GM21529 (cell line): ENCODE data around the gene DEFB132.
"Not testable (repeated sequence)": the region's sequence is repeated elsewhere in the genome, so short reads cannot be mapped to it uniquely, and the experiment has no call there.

Source experiments
- ATAC-seq: cut with Tn5 transposase; IDR thresholded peaks from one replicate; pipeline ENCODE4 v1.9.1; 2021; ENCODE audit not compliant: unreplicated experiment

The DEFB132 gene, protein sequence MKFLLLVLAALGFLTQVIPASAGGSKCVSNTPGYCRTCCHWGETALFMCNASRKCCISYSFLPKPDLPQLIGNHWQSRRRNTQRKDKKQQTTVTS

DNA sequence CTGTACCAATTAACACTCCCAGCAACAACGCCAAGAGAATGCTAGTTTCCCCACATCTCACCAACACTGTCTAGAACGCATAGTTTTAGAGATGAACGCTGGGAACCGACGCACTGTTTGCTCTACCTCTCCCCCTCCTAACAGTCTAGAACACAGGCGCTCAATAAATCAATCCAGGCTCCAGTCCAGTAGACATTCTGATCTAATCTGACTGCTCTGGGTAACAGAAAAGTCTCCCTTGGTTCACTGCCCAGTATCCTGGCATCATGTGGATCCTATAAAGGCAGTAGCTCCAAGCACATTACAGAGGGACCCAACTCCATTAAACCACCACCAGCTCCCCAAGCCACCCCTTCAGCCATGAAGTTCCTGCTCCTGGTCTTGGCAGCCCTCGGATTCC lies at the start of gene DEFB132:
Gene DEFB132, plus strand, starts transcription at position 306 of the 400 bp plus-strand sequence. Its CDS starts 55 bp downstream, at position 361.
- ATAC-seq, result no peak

DNA sequence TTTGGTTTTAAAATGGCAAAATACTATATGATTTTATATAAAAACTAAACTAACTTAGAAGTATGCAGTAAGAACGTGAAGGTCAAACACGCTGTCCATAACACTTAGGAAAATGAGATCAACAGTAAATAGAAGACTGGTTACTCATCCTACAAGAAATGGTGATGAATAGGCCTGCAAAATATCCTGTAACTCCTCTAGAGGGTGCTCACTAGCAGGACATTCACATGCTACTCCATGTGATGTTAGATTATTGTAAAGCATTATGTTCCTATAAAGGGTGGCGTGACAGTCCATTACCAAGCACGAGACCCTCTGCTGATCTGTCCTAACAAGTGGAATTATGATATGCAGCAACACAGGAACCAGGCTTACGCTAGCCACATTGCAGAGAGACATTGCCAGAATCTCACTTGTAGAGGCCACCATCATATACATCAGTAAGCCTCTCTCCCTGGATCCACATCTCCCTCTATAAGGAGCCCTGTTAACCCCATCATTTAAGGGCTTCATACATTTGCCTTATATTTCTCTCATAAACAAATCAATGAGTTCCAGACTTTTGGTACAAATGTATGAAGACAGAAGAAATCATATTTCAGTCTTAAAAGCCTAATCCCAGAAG lies 48.5 kb upstream of the DEFB132 start:
- peak; percentile 56 for ATAC-seq

DNA sequence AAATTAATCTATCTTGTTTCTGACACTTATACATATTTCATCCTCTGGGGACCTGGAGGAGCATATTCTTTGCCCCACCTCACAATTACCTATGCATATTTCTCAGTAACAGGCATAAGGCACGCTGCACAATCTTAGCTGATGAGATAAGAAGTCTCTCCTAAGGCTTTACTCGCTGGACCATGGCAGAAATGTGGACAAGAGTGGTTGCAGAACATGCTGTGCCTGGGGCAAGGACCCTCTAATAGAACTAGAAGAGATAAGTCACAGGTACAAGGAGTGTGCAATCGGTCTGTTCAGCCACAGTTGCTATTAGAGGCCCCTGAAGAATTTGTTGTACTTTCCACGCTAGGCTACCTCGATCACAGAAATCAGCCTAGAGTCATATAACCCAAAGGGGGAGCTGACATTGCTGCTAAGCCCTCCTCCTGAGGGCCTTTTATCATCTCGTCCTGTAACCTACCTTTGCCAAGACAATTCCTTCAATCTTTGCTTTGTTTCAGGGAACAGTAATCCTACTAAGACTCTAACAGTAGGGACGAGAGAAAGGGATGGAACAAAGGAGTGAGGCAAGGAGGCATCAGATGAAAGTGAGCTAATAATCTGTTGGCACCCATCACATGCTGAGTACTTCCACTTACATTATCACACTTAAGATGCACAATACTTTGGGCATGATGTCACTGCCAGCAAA lies 46.6 kb upstream of the DEFB132 start:
- ATAC-seq, result no peak

DNA sequence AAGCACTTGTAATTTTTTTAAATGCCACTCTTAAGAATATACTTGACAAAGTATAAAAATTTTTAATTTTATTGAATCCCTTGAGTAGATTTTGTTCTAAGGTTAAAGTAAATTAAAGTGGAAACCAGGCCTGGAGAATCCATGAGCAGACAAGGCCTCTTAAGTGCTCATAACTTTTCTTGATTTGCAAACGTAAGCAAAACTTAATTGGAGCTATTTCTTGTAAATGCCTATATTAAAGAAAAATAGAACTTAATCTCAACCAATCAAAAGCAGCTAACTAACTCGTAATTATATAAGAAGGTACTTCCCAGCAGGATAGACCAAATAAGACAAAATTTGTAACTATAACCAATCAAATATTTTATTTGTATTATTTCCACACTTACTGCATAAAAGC lies 43.1 kb upstream of the DEFB132 start:
- ATAC-seq, result no peak

DNA sequence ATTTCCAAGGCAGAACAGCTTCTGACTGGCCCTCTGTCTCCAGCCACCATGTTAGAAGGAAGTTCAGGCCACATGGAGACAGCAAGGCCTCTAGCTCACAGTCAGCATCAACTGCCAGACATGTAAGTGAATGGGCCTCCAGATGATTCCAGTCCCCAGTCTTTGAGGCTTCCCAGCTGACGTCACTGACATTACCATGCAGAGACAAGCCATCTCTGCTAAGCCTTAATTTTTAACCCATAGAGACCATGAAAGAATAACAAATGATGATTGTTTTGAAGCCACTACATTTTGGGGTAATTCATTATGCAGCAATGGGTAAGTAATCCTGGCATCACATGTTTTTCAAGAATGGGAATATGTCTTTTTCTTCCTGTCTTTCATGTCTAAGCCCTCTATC lies 41.7 kb upstream of the DEFB132 start:
- ATAC-seq, result no peak

DNA sequence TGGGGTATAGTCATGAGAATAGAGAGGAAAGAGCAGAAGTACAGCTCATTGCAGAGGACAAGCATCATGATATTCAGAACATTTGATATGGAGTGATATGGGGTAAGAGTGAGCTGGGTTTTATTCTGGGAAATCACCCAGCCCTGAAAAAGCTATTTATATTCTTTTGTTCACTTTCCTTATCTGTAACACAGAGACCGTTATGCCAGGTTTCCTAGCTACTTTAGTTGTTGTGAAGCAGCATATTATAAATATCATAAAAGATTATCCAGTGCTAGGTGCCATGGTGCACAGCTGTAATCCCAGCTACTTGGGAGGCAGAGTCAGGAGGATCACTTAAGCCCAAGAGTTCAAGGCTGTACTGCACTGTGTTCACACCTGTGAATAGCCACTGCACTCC lies 40.3 kb upstream of the DEFB132 start:
- no peak for ATAC-seq

DNA sequence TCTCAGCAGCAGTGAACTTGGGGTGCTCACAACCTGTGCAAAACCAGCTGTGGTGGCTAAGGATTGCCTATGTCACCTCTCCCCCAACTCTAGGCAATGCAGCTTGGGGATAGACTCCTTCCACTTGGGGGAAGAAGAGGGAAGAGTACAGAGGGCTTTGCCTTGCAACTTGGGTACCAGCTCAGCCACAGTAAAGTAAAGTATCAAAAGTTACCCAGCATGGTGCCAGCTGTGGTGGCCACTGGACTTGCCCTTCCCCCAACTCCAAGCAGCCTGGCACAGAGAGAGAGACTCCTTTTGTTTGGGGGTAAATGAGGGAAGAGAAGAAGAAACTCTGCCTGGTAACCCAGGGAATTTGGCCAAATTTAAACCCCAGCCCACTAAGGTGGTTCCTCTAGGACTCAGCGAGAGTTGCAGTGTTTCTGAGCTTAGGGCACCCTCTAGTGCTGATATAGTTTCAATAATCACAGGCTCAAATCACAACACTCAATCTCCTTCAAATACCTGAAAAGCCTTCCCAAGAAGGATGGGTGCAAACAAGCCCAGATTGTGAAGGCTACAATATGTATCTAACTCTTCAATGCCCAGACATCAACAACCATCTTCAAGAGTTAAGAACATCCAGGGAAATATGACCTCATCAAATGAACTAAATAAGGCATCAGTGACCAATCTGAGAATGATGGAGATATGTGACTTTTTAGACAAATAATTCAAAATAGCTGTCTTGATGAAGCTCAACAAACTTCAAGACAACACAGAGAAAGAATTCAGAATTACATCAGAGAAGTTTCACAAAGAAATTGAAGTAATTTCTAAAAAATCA lies 38.0 kb upstream of the DEFB132 start:
- ATAC-seq, result no peak

DNA sequence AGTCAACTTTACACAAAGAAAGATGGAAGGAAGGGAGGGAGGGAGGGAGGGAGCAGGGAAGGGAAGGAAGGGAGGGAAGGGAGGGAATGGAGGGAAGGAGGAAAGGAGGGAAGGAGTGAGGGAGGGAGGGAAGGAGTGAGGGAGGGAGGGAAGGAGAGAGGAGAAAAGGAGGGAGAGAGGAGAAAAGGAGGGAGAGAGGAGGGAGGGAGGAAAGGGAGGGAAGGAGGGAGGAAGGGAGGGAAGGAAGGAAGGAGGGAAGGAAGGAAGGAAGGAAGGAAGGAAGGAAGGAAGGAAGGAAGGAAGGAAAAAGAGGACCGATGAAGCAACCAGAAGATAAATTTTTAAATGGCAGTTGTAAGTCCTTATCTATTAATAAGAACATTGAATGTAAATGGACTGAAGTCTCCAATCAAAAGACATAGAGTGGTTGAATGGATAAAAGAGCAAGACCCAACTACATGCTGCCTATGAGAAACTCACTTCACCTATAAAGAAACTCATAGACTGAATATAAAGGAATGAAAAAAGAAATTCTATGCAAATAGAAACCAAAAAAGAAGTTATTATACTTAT lies 36.2 kb upstream of the DEFB132 start:
- ATAC-seq, result no peak

DNA sequence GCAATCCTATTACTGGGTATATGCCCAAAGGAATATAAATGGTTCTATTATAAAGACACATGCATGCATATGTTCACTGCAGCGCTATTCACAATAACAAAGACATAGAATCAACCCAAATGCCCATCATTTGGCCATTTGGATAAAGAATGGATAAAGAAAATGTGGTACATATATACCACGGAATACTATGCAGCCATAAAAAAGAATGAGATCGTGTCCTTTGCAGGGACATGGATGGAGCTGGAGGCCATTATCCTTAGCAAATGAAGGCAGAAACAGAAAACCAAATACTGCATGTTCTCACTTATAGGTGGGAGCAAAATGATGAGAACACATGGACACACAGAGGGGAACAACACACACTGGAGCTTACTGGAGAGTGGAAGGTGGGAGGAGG lies 31.6 kb upstream of the DEFB132 start:
- not testable (repeated sequence) for ATAC-seq

DNA sequence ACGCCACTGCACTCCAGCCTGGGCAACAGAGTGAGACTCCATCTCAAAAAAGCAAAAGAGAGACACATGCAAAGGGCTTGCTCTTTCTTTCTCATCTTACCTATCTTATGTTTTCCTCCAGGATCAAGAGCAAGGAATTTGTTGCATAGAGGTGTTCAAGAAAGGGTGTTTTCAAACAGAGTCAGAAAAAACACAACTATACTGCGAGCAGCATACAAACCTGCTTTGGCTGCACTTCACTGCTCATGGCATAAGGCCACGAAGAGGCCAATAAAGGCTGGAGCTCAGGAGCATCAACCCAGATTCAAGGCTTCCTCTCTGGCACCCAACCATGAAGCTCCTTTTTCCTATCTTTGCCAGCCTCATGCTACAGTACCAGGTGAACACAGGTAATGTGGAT lies 30.6 kb upstream of the DEFB132 start, which contains the start of gene DEFB129:
Gene DEFB129, plus strand, starts transcription at position 301 of the 400 bp plus-strand sequence. Its CDS starts 31 bp downstream, at position 332.
- ATAC-seq, result no peak

DNA sequence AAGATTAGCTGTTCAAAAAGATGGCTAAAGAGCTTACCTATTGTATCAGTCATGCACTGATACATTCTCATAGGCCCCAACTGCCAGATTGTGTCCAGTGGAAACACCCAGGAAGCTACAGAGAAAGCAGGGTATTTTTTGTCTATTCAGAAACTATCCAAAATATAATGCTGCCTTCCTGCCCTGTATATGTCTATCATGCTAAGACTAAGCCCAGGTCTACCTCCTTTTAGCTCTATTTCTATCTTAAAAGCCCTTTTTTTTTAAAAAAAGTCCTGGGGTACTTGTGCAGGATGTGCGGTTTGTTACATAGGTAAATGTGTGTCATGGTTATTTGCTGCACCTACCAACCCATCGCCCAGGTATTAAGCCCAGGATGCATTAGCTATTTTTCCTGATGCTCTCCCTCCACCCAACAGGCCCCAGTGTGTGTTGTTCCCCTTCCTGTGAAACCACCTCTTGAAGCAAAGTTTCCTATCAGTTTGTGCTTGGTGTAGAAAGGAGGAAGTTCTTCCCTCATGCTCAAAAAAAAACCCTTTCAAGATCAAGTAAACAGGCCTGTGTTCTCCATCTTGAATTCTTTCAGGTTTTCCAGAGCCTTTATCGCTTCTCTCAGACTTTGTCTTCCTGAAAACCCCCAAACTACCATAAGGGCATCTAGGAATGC lies 30.0 kb upstream of the DEFB132 start:
- ATAC-seq, result no peak

DNA sequence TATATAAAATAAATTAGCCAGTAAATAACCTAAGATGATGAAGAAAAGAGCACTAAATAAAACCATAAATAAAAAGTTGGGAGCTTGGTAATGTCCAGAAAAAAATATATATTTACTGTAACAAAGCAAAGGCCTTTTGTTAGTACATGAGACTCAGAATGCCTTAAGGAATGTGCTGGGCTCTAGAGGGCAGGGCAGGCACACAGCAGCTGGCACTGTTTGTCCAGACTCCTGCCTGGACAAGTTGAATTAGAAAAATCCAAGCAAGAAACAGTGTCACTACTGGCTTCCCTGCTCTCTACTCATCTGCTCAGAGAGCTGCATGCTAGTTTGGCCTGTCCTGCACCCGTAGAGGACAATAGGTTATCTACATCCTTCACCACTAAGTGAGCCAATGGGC lies 21.6 kb upstream of the DEFB132 start:
- ATAC-seq, result no peak

DNA sequence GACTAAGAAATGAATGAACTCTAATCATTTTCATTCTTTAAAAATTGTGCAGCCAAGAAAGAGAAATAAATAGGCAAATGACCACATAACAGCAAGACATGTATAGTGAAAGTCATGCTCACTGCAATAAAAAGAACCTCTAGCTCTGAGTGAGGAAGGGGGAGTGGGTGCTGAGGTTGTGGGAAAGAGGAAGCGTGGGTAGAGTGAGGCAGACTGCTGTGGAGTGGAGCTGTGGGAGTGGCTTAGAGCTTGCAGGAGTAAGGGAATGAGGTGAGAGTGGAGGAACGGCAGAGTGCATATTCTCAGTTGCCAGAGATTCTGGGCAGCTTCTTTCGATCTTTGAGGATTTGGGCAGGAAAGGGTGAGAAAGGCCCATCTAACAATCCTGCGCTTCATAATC lies 20.0 kb upstream of the DEFB132 start:
- ATAC-seq, result peak; percentile 55

DNA sequence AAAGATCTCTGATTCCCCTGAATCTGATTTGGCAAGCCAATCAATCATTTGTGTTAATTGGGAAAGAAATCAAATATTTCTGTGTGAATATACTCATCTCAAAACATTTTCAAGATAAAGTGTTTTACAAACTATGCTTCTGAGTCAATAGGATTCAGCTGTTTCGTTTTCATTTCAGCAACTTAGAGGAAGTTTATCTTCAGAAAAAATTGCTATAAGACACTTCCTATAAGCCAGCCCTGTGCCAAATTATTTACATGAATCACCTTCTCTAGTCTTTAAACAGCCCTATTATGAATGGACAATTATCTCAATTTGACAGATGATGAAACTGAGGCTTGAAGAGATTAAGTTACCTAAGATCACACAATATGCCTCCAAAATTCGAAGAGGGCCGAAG lies 19.6 kb upstream of the DEFB132 start:
- peak; percentile 73 for ATAC-seq

DNA sequence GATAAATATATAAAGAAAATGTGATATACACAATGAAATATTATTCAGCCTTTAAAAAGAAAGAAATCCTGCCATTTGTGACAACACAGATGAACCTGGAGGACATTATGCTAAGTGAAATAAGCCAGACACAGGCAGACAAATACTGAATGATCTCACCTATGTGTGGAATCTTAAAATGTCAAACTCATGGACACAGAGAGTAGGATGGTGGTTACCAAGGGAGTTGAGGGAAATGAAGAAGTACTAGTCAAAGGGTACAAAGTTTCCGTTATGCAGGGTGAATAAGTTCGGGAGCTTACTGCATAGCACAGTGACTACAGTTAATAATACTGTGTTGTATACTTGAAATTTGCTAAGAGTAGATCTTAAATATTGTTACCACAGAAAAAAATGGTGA lies 14.6 kb upstream of the DEFB132 start:
- no peak for ATAC-seq

DNA sequence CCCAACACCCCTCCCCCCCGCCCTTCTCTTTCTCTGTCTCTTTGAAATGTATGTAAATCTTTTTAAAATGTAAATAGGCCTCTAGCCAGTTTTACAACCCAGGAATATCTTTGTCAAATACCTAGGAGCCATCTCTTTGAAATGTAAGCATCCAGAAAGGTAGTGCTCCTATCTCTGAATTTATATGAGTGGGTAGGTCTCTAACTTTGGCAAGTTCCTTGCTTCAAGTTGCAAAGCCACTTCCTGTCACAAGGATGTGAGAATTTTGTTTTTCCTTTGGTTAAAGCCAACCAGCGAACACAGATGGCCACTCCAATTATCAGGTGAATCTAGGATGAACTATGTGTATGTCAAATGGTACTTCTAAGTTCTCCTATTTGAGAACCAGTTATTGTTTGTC lies 6.2 kb upstream of the DEFB132 start:
- ATAC-seq, result no peak

DNA sequence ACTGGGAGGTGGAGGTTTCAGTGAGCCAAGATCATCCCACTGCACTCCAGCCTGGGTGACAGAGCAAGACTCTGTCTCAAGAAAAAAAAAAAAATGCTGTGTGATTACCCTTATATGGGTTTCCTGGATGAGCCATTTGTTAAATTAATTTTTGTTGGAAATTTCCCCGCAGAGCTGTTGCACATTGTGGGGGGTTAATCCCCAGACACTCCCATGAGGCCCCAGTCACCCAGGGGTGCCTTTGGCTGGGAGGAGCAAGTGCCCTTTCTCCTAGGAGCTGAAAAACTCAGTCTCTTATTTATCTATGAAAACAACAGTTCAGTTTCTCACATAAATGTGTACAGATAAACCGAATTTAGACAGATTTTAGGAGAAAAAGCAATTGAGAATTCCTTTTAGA lies 4.7 kb upstream of the DEFB132 start:
- ATAC-seq, result no peak

DNA sequence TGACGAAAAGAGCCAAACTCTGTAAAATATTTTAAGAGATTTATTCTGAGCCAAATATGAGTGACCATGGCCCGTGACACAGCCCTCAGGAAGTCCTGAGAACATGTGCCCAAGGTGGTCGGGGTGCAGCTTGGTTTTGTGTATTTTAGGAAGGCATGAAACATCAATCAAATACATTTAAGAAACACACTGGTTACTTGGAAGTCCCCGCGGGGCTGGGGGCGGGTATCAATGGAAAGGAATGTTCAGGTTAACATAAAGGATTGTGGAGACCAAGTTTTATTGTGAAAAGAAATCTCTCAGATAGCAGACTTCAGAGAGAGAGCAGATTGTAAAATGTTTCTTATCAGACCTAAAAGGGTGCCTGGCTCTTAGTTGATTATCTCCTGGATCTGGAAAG lies 4.1 kb upstream of the DEFB132 start:
- ATAC-seq, result not testable (repeated sequence)

DNA sequence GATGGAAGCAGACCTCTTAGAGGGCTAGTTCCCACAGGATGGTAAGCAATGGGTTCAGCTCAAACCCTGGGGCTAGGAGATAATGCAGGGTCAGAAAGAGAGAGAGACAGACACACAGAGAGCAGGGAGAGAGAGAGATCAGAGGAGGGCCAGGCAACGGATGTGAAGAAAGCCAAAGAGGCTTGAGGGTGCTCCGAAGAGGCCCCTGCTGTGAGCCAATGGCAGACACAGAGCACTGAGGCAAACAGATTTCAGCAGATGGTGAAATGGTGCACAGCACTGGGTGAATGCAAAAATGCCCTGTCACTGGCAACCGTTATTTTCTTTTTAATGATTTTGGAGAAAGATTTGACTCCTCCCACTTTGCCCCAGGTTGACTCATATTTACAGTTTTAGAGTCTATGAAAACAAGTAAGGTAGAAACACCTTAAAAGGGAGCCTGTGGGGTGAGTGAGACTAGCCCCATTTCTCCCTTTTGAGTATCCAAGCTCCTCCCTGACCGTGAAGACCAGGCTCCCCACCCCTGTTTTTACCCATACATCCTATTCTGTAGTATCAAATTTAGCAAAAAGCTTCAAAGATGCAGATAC lies 840 bp downstream of the DEFB132 start:
- ATAC-seq, result no peak

DNA sequence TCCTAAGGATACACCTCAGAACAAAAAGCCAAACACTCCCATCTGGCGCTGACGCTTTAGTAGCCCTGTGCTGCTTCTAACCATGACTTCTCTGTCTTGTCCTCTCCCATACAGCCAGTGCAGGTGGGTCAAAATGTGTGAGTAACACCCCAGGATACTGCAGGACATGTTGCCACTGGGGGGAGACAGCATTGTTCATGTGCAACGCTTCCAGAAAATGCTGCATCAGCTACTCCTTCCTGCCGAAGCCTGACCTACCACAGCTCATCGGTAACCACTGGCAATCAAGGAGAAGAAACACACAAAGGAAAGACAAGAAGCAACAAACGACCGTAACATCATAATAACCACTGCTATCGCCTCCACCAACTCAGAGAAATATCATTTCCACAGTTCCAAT lies 1.4 kb downstream of the DEFB132 start:
- no peak for ATAC-seq
